NCI-H82 treated with DMSO at 0.1 percent for 48 hours (cell line): ENCODE measurements around the gene UNG.

Experiments used
- DNase-seq: peaks from one replicate; lab custom pipeline; 2025; ENCODE audit not compliant: unreplicated experiment; lab: John Stamatoyannopoulos, UW

The UNG gene

GRCh38 chr12:109154451-109155438 lies 57.3 kb downstream of the UNG start:
- peak; percentile 76 for DNase-seq

- DNase-seq = no peak
Measured at GRCh38 chr12:109156036-109156435, 58.6 kb downstream of the UNG start.

DNA sequence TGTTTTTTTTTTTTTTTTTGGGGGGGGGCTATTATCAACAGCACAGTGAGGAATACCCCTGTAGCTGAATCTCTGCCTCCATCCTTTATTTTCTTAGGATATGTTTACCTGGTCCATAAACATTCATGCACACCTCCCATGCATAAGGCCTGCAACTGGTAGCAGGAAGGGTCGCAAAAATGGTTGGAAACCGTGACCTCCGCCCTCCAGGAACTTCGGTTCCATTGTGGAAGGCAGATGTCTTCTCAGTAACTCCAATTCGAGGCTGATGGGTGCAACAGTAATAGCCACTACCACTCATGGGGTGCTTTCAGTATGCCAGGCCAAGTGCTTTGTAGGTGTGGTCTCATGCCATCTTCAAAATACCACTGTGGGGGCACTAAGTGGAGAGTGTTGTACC lies 59.2 kb downstream of the UNG start:
- no peak for DNase-seq

- no peak for DNase-seq
Measured at GRCh38 chr12:109157986-109158385, 60.6 kb downstream of the UNG start.

DNA sequence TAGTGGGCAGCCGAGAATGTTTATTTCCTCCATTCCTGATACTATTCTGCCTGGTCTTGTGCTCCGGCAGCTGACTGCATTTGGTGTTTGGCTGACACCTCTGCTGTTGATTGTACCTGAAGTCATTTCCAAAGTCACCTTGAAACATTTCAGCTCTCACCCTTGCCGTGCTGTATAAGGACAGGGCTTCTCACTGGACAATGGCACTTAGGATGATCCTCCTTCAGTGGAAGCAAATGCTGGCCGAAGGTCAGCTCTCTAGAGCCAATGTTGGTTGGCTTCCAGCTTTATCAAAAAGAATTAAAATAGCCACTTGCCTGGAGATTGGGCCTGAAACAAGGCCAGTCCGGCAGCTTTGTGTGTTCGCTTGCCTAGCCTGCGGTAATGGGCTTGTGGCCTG lies 63.0 kb downstream of the UNG start:
- no peak for DNase-seq
